A673 (cell line): Measurements from ENCODE around the gene ZBTB8A. TPM values are rescaled to one million over a fixed set of nuclear protein-coding genes. Genes with fewer than 3 reads are reported as not detected.

Experiments
- BruUV-seq: library from RNA; stranded (reverse); fragments of 400-500 nt; replicated peaks from 2 replicates; lab custom pipeline; 2021; lab: Mats Ljungman, UMichigan
- CTCF ChIA-PET: fragments of 300-600 bp; sonication (Branson Sonifier 250); formaldehyde crosslinking; loops from one replicate; lab custom pipeline; 2022; ENCODE audit warnings: antibody characterized with exemption; lab: Charles Lee
- POLR2A ChIA-PET: fragments of 300-600 bp; sonication (Branson Sonifier 250); formaldehyde crosslinking; loops from one replicate; lab custom pipeline; 2022; ENCODE audit warnings: antibody characterized with exemption; ENCODE audit not compliant: low non-redundant PET; lab: Charles Lee
- DNase-seq: peaks from one replicate; pipeline ENCODE4 v3.0.0-alpha.2; 2015; ENCODE audit warnings: low spot score
- H3K27ac ChIP-seq: fragments of 200-600 bp; sonication (generic); 2 replicates; pipeline ENCODE4 v1.5.1; 2016; ENCODE audit warnings: mixed run types, low read depth, mild to moderate bottlenecking, mixed read lengths, antibody characterized with exemption, low read length; ENCODE audit not compliant: poor library complexity, severe bottlenecking
- H3K27me3 ChIP-seq: fragments of 200-600 bp; sonication (generic); replicated peaks from 2 replicates; pipeline ENCODE4 v1.6.1; 2017; ENCODE audit warnings: mixed run types, low read depth, mild to moderate bottlenecking, mixed read lengths, antibody characterized with exemption, low read length; ENCODE audit not compliant: insufficient read depth, poor library complexity
- H3K36me3 ChIP-seq: fragments of 200-600 bp; sonication (generic); 2 replicates; pipeline ENCODE4 v1.6.1; 2016; ENCODE audit warnings: mixed run types, mild to moderate bottlenecking, mixed read lengths, antibody characterized with exemption, low read length; ENCODE audit not compliant: insufficient read depth, poor library complexity, severe bottlenecking
- H3K4me1 ChIP-seq: fragments of 200-600 bp; sonication (generic); 2 replicates; pipeline ENCODE4 v1.6.1; 2017; ENCODE audit warnings: mixed run types, mild to moderate bottlenecking, mixed read lengths, antibody characterized with exemption, low read length; ENCODE audit not compliant: insufficient read depth, poor library complexity, severe bottlenecking
- H3K4me3 ChIP-seq: fragments of 200-600 bp; sonication (generic); 2 replicates; pipeline ENCODE4 v1.5.1; 2016; ENCODE audit warnings: low read depth, mixed run types, mild to moderate bottlenecking, mixed read lengths, low read length; ENCODE audit not compliant: poor library complexity, severe bottlenecking
- H3K9me3 ChIP-seq: fragments of 200-600 bp; sonication (generic); 2 replicates; pipeline ENCODE4 v1.6.1; 2016; ENCODE audit warnings: mixed run types, low read depth, mild to moderate bottlenecking, mixed read lengths, antibody characterized with exemption, low read length; ENCODE audit not compliant: poor library complexity, severe bottlenecking
- CTCF ChIP-seq: fragments of 300-800, 200-600 bp; sonication (generic); conservative IDR thresholded peaks from 2 replicates; pipeline ENCODE4 v1.5.1; 2017; ENCODE audit warnings: low read depth, mild to moderate bottlenecking, antibody characterized with exemption, low read length, moderate library complexity, mixed read lengths
- EZH2 ChIP-seq: fragments of 200-600 bp; sonication (generic); IDR thresholded peaks from 2 replicates; pipeline ENCODE4 v1.6.1; 2017; ENCODE audit warnings: borderline replicate concordance, low read depth, mild to moderate bottlenecking, mixed read lengths, antibody characterized with exemption, low read length; ENCODE audit not compliant: poor library complexity, severe bottlenecking
- intact Hi-C: fragments of 100-400 bp; cut with micrococcal nuclease; formaldehyde crosslinking; loops from one replicate; pipeline ENCODE4 v1.10.0; 2022; ENCODE audit not compliant: unreplicated experiment
- total RNA-seq: library from RNA; stranded (reverse); gene quantifications from 2 replicates; pipeline ENCODE4 v1.2.3, GENCODE V29; 2021

The ZBTB8A gene
- total RNA-seq, 1 experiment from 2014 or later = 6.4 TPM

- H3K27ac ChIP-seq = no peak overlapping the region
- no peaks in the 10 kb centered on the region for H3K36me3 ChIP-seq
- H3K4me3 ChIP-seq = no peak overlapping the region
- H3K9me3 ChIP-seq = no peaks in the 10 kb centered on the region
- BruUV-seq = no TSS peak
- TF ChIP-seq EZH2 (no peak), CTCF (no peak)
- ChIA-PET CTCF (no interaction called here), POLR2A (no interaction called here)
- H3K4me1 ChIP-seq = no peaks in the 10 kb centered on the region
- intact Hi-C loops = no loop called here
- no peaks in the 10 kb centered on the region for H3K27me3 ChIP-seq
- DNase-seq = no peak
Measured at GRCh38 chr1:32557812-32558211, 18.6 kb downstream of the ZBTB8A start.

GRCh38 chr1:32568929-32569328 is 29.7 kb downstream of the ZBTB8A start:
- Histone ChIP-seq H3K4me1 (no peaks in the 10 kb centered on the region), H3K27ac (no peak overlapping the region), H3K9me3 (no peaks in the 10 kb centered on the region), H3K36me3 (no peaks in the 10 kb centered on the region), H3K4me3 (no peak overlapping the region), H3K27me3 (no peaks in the 10 kb centered on the region)
- intact Hi-C loops = no loop called here
- ChIA-PET CTCF (no interaction called here), POLR2A (interaction anchor here (0.7 kb wide), 1 partner anchor 29 kb away, joined by 6 read pairs; no protein-coding TSS in a partner anchor)
- no TSS peak for BruUV-seq
- TF ChIP-seq CTCF (no peak), EZH2 (no peak)
- DNase-seq = no peak

GRCh38 chr1:32580348-32581017 is 41.3 kb downstream of the ZBTB8A start:
- H3K36me3 ChIP-seq = no peaks in the 10 kb centered on the region
- DNase-seq = no peak
- H3K4me1 ChIP-seq = no peaks in the 10 kb centered on the region
- no TSS peak for BruUV-seq
- no peak for TF ChIP-seq EZH2
- TF ChIP-seq CTCF = no peak
- no peak overlapping the region for H3K27ac ChIP-seq
- no peaks in the 10 kb centered on the region for H3K27me3 ChIP-seq
- no peak overlapping the region for H3K4me3 ChIP-seq
- ChIA-PET CTCF (no interaction called here), POLR2A (no interaction called here)
- H3K9me3 ChIP-seq = no peaks in the 10 kb centered on the region
- intact Hi-C loops = no loop called here
